Measurements from ENCODE around the gene SNTB2. TPM values are rescaled to one million over a fixed set of nuclear protein-coding genes. Genes with fewer than 3 reads are reported as not detected.
A peak's percentile ranks its signal among the peaks of the same experiment; 100 is the strongest.

Gene SNTB2
- total and polyA plus RNA-seq, 8 donors: 2.7 to 18.2 (median 10.0) TPM

GRCh38 chr16:69199382-69199781 is 12.4 kb downstream of the SNTB2 start:
- H3K27ac ChIP-seq: no peak overlapping the region
- H3K27me3 ChIP-seq: no peaks in the 10 kb centered on the region
- H3K9me3 ChIP-seq: no peaks in the 10 kb centered on the region
- no peak for DNase-seq
- intact Hi-C loops (cut with DNase I): no loop called here
- no peak for ATAC-seq
- no peak for FAIRE-seq
- 93 to 96% methylated on average over 7 of the region's 7 CpGs for WGBS, 2 donors
- TF ChIP-seq CTCF (IDR thresholded peaks at IDR 0.05): no peak
- H3K36me3 ChIP-seq: no peaks in the 10 kb centered on the region
- H3K4me3 ChIP-seq: no peak overlapping the region
- H3K4me1 ChIP-seq: peaks cover 1 to 12% (median 8%) of the 10 kb centered on the region in 3 donors

GRCh38 chr16:69201291-69201690 is 14.3 kb downstream of the SNTB2 start:
- Histone ChIP-seq H3K27me3 (no peaks in the 10 kb centered on the region), H3K9me3 (no peaks in the 10 kb centered on the region), H3K4me1 (peaks cover 0 to 5% (median 3%) of the 10 kb centered on the region in 3 donors), H3K4me3 (no peak overlapping the region), H3K27ac (no peak overlapping the region), H3K36me3 (no peaks in the 10 kb centered on the region)
- intact Hi-C loops (cut with DNase I): no loop called here
- no peak for DNase-seq
- no peak for FAIRE-seq
- TF ChIP-seq CTCF (IDR thresholded peaks at IDR 0.05): no peak
- no peak for ATAC-seq
- WGBS, 2 donors: 60 to 68% methylated on average over 2 of the region's 2 CpGs

GRCh38 chr16:69201787-69202186 is 14.8 kb downstream of the SNTB2 start:
- no peak for FAIRE-seq
- no peak for DNase-seq
- 41 to 46% methylated on average over 2 of the region's 2 CpGs for WGBS, 2 donors
- no peak for TF ChIP-seq CTCF (IDR thresholded peaks at IDR 0.05)
- Histone ChIP-seq H3K27me3 (no peaks in the 10 kb centered on the region), H3K4me3 (no peak overlapping the region), H3K9me3 (no peaks in the 10 kb centered on the region), H3K27ac (no peak overlapping the region), H3K4me1 (peaks cover 0 to 5% (median 3%) of the 10 kb centered on the region in 3 donors), H3K36me3 (no peaks in the 10 kb centered on the region)
- intact Hi-C loops (cut with DNase I): no loop called here
- peak in 2 of 4 donors; percentile 44 to 50 for ATAC-seq

- FAIRE-seq: no peak
- H3K27ac ChIP-seq: no peak overlapping the region
- peak in 1 of 4 donors; percentile 45 for ATAC-seq
These were observed 17.2 kb downstream of the SNTB2 start for GRCh38 chr16:69204172-69204571.

More at GRCh38 chr16:69204172-69204571, 17.2 kb downstream of the SNTB2 start:
- intact Hi-C loops (cut with DNase I): no loop called here
- Histone ChIP-seq H3K27me3 (no peaks in the 10 kb centered on the region), H3K4me3 (no peak overlapping the region), H3K9me3 (no peaks in the 10 kb centered on the region), H3K36me3 (no peaks in the 10 kb centered on the region), H3K4me1 (peaks cover 0 to 5% (median 3%) of the 10 kb centered on the region in 3 donors)
- no peak for DNase-seq
- TF ChIP-seq CTCF (IDR thresholded peaks at IDR 0.05): no peak
